ENCODE measurements around the gene GSTA3. TPM values are rescaled to one million over a fixed set of nuclear protein-coding genes. Genes with fewer than 3 reads are reported as not detected.
"Not testable (repeated sequence)": the region's sequence is repeated elsewhere in the genome, so short reads cannot be mapped to it uniquely, and the experiment has no call there.

GSTA3 gene
- total RNA-seq, 2 experiments from 2014 or later, result not detected

DNA sequence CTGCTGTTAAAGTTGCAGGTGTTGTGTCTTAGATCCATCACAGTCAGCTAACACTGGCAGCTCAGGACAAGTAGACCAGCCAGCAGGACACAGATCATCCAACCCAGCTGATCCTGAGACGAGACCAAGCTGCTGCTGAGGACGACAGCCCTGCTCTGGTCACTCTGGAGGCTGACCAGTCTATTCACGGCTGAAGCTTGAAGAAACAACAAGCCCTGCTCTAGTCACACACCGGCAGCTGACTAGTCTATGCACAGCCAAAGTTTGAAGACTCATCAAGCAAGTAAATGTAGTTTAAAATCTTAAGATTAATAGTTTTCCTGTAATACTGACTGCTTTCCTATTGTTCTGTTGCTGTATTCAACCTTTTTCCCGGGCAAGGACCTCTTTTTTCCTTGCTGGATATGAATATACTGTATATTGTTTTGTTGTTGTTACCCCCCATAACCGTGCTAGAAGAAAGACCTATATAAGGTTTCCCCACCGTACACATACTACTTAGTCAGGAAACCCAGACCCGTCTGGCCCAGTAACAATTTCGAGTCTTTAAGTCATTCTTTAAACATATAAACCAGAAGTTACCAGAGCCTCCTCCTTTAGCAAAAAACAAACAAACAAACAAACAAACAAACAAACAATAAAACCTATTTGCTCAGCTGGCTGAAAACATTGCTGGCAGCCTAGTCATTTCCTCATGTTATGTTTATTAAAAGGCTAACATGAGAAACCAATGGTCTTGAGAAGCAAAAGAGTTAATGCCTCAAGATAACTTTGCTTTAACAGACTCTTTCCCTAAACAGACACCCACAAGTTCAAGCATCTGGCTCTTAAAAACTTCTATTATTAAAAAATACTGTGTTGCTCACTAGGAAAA is 16.7 kb upstream of the GSTA3 start:
- no peak for DNase-seq
- Mint-ChIP-seq H3K27me3 (peaks cover 26% of the 10 kb centered on the region), H3K36me3 (ENCODE audit: low read depth) (no peaks in the 10 kb centered on the region), H3K4me1 (no peaks in the 10 kb centered on the region), H3K27ac (no peak overlapping the region), H3K9me3 (no peaks in the 10 kb centered on the region), H3K4me3 (no peak overlapping the region)
- POLR2A ChIA-PET, result no interaction called here
- CTCF ChIA-PET, result interaction anchor here (1.2 kb wide), 1 partner anchor 57 kb away, joined by 3 read pairs; no protein-coding TSS in a partner anchor

DNA sequence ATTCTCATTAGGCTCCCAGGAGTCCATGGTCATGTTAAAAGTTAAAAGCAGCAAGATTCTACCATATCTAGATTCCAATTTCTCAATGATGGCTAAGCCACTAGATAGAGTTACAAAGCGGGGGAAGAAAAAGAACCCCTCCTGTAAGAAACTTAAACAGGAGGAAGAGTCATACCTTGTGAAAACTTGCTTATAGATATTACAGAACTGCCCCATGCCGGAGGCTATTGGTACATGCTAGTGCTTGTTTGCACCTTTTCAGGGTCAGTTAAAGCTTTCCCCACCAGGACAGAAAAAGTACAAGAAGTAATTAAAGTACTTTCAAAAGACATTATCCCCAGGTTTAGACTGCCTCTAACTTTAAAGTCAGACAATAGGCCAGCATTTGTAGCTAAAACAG is 15.5 kb upstream of the GSTA3 start:
- H3K27me3 Mint-ChIP-seq, result peaks cover 26% of the 10 kb centered on the region
- DNase-seq, result no peak
- H3K27ac Mint-ChIP-seq, result no peak overlapping the region
- no peak overlapping the region for H3K4me3 Mint-ChIP-seq
- POLR2A ChIA-PET, result interaction anchor here (0.7 kb wide), 1 partner anchor 43 kb away, joined by 3 read pairs; no protein-coding TSS in a partner anchor
- no peaks in the 10 kb centered on the region for H3K9me3 Mint-ChIP-seq
- CTCF ChIA-PET, result no interaction called here
- no peaks in the 10 kb centered on the region for H3K4me1 Mint-ChIP-seq
- no peaks in the 10 kb centered on the region for H3K36me3 Mint-ChIP-seq (ENCODE audit: low read depth)

DNA sequence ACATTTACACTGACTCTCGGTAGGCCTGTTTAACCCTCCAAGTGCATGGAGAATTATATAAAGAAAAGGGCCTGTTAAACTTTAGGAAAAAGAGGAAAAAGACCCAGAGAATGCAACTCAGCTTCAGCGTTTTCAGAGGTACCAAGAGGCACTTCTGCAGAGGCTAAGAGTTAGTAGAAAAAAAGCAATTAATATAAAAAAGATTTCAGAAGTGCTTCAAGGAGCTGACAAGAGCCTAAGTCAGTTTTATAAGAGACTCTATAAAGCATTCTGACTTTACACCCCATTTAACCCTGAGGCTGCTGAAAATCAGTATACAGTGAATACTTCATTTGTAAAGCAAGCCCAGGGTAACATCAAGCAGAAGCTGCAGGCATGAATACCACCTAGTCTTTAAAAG is 14.2 kb upstream of the GSTA3 start:
- CTCF ChIA-PET, POLR2A ChIA-PET, DNase-seq: not testable (repeated sequence)

GRCh38 chr6:52922161-52922560 is 12.7 kb upstream of the GSTA3 start:
- no peak for DNase-seq
- Mint-ChIP-seq H3K27me3 (peaks cover 21% of the 10 kb centered on the region), H3K9me3 (no peaks in the 10 kb centered on the region), H3K4me3 (no peak overlapping the region), H3K4me1 (no peaks in the 10 kb centered on the region), H3K36me3 (ENCODE audit: low read depth) (no peaks in the 10 kb centered on the region), H3K27ac (no peak overlapping the region)
- POLR2A ChIA-PET, result no interaction called here
- CTCF ChIA-PET, result interaction anchor here (1.6 kb wide), 1 partner anchor 74 kb away, joined by 4 read pairs; no protein-coding TSS in a partner anchor

More for the DNA sequence above, 14.2 kb upstream of the GSTA3 start:
- H3K36me3 Mint-ChIP-seq (ENCODE audit: low read depth); H3K4me3 Mint-ChIP-seq; H3K27ac Mint-ChIP-seq; H3K4me1 Mint-ChIP-seq; H3K9me3 Mint-ChIP-seq: not testable (repeated sequence)
- H3K27me3 Mint-ChIP-seq, result peaks cover 26% of the 10 kb centered on the region

- DNase-seq, result no peak
- POLR2A ChIA-PET, result no interaction called here
- Mint-ChIP-seq H3K9me3 (no peaks in the 10 kb centered on the region), H3K27me3 (peaks cover 18% of the 10 kb centered on the region), H3K4me3 (no peak overlapping the region), H3K36me3 (ENCODE audit: low read depth) (no peaks in the 10 kb centered on the region), H3K27ac (no peak overlapping the region), H3K4me1 (no peaks in the 10 kb centered on the region)
- CTCF ChIA-PET, result interaction anchor here (1.6 kb wide), 1 partner anchor 74 kb away, joined by 4 read pairs; no protein-coding TSS in a partner anchor
These were observed 12.2 kb upstream of the GSTA3 start for GRCh38 chr6:52921743-52922142.

- DNase-seq; H3K4me1 Mint-ChIP-seq; H3K4me3 Mint-ChIP-seq; POLR2A ChIA-PET; H3K36me3 Mint-ChIP-seq (ENCODE audit: low read depth); H3K9me3 Mint-ChIP-seq; H3K27me3 Mint-ChIP-seq; CTCF ChIA-PET; H3K27ac Mint-ChIP-seq: not testable (repeated sequence)
These were observed 10.0 kb upstream of the GSTA3 start for GRCh38 chr6:52919511-52919910.

DNA sequence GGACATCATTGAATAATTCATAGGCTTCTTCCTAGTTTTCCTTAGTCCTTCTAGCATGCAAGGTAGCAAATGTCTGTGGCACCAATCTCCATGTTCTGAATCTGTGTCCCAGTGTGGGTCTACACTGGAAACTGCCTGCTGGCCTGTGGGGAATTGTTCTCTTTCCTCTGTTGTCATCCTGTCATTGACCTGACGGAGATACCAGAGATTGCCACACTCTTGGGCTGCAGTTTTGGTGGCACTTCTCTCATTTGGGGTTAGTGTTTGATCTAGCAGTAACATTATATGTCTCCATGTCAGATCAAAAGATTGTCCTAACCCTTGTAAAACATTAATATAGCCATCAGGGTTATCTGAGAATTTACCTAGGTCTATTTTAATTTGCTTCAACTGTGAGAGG is 9.3 kb upstream of the GSTA3 start:
- H3K9me3 Mint-ChIP-seq; H3K27me3 Mint-ChIP-seq; POLR2A ChIA-PET; DNase-seq; H3K36me3 Mint-ChIP-seq (ENCODE audit: low read depth); H3K27ac Mint-ChIP-seq; H3K4me3 Mint-ChIP-seq; H3K4me1 Mint-ChIP-seq; CTCF ChIA-PET: not testable (repeated sequence)

GRCh38 chr6:52918027-52918686 is 8.7 kb upstream of the GSTA3 start:
- CTCF ChIA-PET; H3K4me1 Mint-ChIP-seq; H3K27me3 Mint-ChIP-seq; H3K4me3 Mint-ChIP-seq; H3K36me3 Mint-ChIP-seq (ENCODE audit: low read depth); H3K9me3 Mint-ChIP-seq; DNase-seq; POLR2A ChIA-PET; H3K27ac Mint-ChIP-seq: not testable (repeated sequence)

DNA sequence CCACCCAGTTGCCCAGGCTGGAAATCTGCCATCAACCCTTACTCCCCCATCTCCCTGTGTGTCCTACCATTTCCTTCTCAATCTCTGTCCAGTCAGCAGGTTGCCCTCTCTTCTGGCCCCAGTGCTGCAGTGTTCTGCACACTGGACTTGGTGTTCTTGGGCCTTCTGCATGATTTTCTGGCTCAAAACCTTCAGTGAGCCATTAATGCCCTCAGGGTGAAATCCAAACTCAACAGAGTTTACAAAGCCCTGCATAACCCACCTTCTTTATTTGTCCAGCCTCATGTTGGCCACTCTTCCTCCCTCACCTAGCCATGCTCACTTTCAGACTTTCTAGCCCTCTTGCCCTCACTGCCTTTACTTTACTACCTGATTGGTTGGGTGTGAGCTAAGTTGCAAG is 5.0 kb upstream of the GSTA3 start:
- Mint-ChIP-seq H3K4me1 (no peaks in the 10 kb centered on the region), H3K36me3 (ENCODE audit: low read depth) (no peaks in the 10 kb centered on the region), H3K9me3 (no peaks in the 10 kb centered on the region), H3K27me3 (peaks cover 3% of the 10 kb centered on the region), H3K27ac (no peak overlapping the region), H3K4me3 (no peak overlapping the region)
- ChIA-PET CTCF (no interaction called here), POLR2A (no interaction called here)
- DNase-seq, result no peak

GRCh38 chr6:52910091-52910490 is 593 bp upstream of the GSTA3 start:
- CTCF ChIA-PET, result no interaction called here
- no peak for DNase-seq
- POLR2A ChIA-PET, result no interaction called here
- Mint-ChIP-seq H3K36me3 (ENCODE audit: low read depth) (no peaks in the 10 kb centered on the region), H3K4me3 (no peak overlapping the region), H3K9me3 (no peaks in the 10 kb centered on the region), H3K27me3 (peaks cover 5% of the 10 kb centered on the region), H3K27ac (no peak overlapping the region), H3K4me1 (no peaks in the 10 kb centered on the region)

GRCh38 chr6:52909131-52909530 is 367 bp downstream of the GSTA3 start:
- Mint-ChIP-seq H3K9me3 (no peaks in the 10 kb centered on the region), H3K27me3 (peaks cover 5% of the 10 kb centered on the region), H3K36me3 (ENCODE audit: low read depth) (no peaks in the 10 kb centered on the region), H3K4me1 (no peaks in the 10 kb centered on the region), H3K27ac (no peak overlapping the region), H3K4me3 (no peak overlapping the region)
- no peak for DNase-seq
- CTCF ChIA-PET, result no interaction called here
- POLR2A ChIA-PET, result no interaction called here

DNA sequence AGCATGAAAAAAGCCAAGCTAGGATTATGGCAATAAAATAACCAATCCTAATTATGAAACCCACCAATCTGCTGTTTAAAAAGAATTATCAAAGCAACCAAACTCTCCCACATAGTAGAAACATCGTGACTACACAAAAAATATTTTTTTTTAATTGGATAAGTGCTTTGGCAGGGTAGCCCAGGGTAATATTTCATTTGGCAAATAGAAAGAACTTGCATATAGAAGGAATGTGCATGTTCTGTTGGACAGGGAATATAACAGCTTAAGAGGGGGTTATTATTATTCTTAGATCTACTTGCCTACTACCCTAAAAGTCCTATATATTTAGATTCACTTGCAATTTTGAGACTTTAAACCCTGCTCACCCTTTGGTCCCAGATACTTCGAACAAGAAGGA is 972 bp downstream of the GSTA3 start:
- H3K27me3 Mint-ChIP-seq, result peaks cover 5% of the 10 kb centered on the region
- CTCF ChIA-PET, result interaction anchor here (0.6 kb wide), 1 partner anchor 231 kb away, joined by 4 read pairs; no protein-coding TSS in a partner anchor

GRCh38 chr6:52904562-52905279 is 4.8 kb downstream of the GSTA3 start:
- DNase-seq, result no peak
- Mint-ChIP-seq H3K4me3 (no peak overlapping the region), H3K27ac (no peak overlapping the region), H3K9me3 (no peaks in the 10 kb centered on the region), H3K36me3 (ENCODE audit: low read depth) (no peaks in the 10 kb centered on the region), H3K27me3 (peaks cover 9% of the 10 kb centered on the region), H3K4me1 (no peaks in the 10 kb centered on the region)
- CTCF ChIA-PET, result no interaction called here
- POLR2A ChIA-PET, result no interaction called here

More for the DNA sequence above, 972 bp downstream of the GSTA3 start:
- Mint-ChIP-seq H3K27ac (no peak overlapping the region), H3K4me3 (no peak overlapping the region), H3K36me3 (ENCODE audit: low read depth) (no peaks in the 10 kb centered on the region), H3K4me1 (no peaks in the 10 kb centered on the region), H3K9me3 (no peaks in the 10 kb centered on the region)
- POLR2A ChIA-PET, result no interaction called here
- DNase-seq, result no peak

Data from activated CD4-positive, alpha-beta memory T cell treated with anti-CD3 and anti-CD28 coated beads, Interleukin-2, amount 10 ng/mL, durations not matched to agents 7 days and 5 days (primary cell).